Measurements from ENCODE around the gene MBD5.

Gene MBD5

GRCh38 chr2:148028781-148029180, 7.9 kb downstream of the MBD5 start:
- H3K4me3 ChIP-seq (ENCODE audit: low read depth, low read length), result no peak overlapping the region
- CTCF ChIA-PET, result interaction anchor here (1.3 kb wide), 1 partner anchor 481 kb away, joined by 8 read pairs; no protein-coding TSS in a partner anchor
- TF ChIP-seq CTCF (IDR thresholded peaks at IDR 0.05; ENCODE audit: insufficient read depth, low read length, missing control alignments), result no peak
- DNase-seq (ENCODE audit: low read depth, low spot score), result no peak
- POLR2A ChIA-PET, result interaction anchor here (0.8 kb wide), 1 partner anchor 8 kb away, joined by 3 read pairs; the partner anchor contains the start of genes MBD5 and ORC4

DNA sequence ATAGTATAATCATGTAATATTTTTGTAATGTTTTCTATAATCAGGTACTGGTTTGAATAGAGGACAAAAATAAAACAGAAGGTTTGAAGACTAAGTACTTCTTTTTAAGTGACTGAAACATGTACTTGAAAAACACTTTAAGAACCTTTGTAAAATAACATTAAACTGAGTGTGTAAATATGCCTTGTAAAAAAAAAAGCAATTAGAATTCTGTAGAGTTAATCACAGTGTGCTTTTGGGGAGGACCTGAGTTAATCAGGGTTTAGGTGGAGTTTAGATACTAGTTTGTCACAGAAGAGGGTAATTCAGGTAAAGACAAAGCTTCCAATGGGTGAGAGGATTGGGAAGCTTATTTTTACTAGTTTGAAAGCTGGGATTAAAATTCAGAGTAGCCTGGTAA, 10.3 kb downstream of the MBD5 start:
- ChIA-PET CTCF (interaction anchor here (1.6 kb wide), 1 partner anchor 9 kb away, joined by 3 read pairs; no protein-coding TSS in a partner anchor), POLR2A (interaction anchor here (1.0 kb wide), 1 partner anchor 10 kb away, joined by 3 read pairs; the partner anchor contains the start of genes MBD5 and ORC4)
- no peak for DNase-seq (ENCODE audit: low read depth, low spot score)
- TF ChIP-seq CTCF (IDR thresholded peaks at IDR 0.05; ENCODE audit: insufficient read depth, low read length, missing control alignments), result no peak
- H3K4me3 ChIP-seq (ENCODE audit: low read depth, low read length), result no peak overlapping the region

- no peak for TF ChIP-seq CTCF (IDR thresholded peaks at IDR 0.05; ENCODE audit: insufficient read depth, low read length, missing control alignments)
- ChIA-PET CTCF (interaction anchor here (1.0 to 1.6 kb wide), 2 partner anchors 10 to 477 kb away, joined by 3 read pairs; no protein-coding TSS in a partner anchor), POLR2A (interaction anchor here (1.0 kb wide), 1 partner anchor 11 kb away, joined by 3 read pairs; the partner anchor contains the start of genes MBD5 and ORC4)
- no peak overlapping the region for H3K4me3 ChIP-seq (ENCODE audit: low read depth, low read length)
- DNase-seq (ENCODE audit: low read depth, low spot score), result no peak
Observed at GRCh38 chr2:148032215-148032614, 11.3 kb downstream of the MBD5 start.

- ChIA-PET POLR2A (no interaction called here), CTCF (interaction anchor here (1.3 kb wide), 1 partner anchor 19 kb away, joined by 3 read pairs; the partner anchor contains the start of genes MBD5 and ORC4)
- DNase-seq (ENCODE audit: low read depth, low spot score), result no peak
- H3K4me3 ChIP-seq (ENCODE audit: low read depth, low read length), result no peak overlapping the region
- TF ChIP-seq CTCF (IDR thresholded peaks at IDR 0.05; ENCODE audit: insufficient read depth, low read length, missing control alignments), result no peak
Observed at GRCh38 chr2:148039783-148040182, 18.9 kb downstream of the MBD5 start.

DNA sequence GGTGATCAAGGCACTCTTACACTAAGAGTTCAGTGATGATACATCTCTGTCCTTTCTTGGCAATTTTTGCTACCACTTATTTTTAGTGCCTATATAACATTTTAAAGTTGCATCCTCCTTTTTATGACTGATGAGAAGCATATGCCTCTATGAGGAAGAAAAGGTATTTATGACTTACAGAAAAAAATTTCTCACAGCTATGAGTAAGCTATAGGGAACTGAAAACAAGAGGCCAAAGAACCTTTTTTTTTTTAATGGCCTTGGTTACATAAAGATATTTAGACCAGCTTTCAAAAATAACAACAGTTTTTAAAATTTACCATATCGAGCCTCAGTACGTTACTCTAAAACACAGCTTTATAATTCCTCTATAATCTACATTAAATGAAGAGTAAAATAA, 21.3 kb downstream of the MBD5 start:
- ChIA-PET CTCF (no interaction called here), POLR2A (no interaction called here)
- no peak for TF ChIP-seq CTCF (IDR thresholded peaks at IDR 0.05; ENCODE audit: insufficient read depth, low read length, missing control alignments)
- no peak overlapping the region for H3K4me3 ChIP-seq (ENCODE audit: low read depth, low read length)
- DNase-seq (ENCODE audit: low read depth, low spot score), result peak; percentile 38

DNA sequence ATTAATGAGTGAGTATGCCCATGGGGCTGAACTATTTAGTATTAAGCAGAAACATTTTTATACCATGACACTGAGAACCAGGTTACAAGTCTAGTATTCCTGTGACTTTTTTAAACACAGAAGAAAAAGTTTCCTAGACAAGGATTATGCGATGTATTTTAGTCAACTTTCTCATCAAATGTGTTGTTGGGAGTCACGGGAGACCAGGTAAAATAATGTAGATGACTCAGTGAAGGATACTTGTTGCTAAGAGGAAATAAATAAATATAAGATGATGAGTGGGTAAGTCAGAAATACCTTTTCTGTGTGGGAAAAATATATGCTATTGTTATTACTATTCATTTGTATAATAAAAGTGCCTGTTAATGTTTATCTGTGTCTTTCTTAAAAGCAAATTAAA, 23.4 kb downstream of the MBD5 start:
- no peak overlapping the region for H3K4me3 ChIP-seq (ENCODE audit: low read depth, low read length)
- no peak for DNase-seq (ENCODE audit: low read depth, low spot score)
- POLR2A ChIA-PET, result no interaction called here
- TF ChIP-seq CTCF (IDR thresholded peaks at IDR 0.05; ENCODE audit: insufficient read depth, low read length, missing control alignments), result no peak
- CTCF ChIA-PET, result interaction anchor here (0.8 to 1.2 kb wide), 2 partner anchors 464 to 465 kb away, joined by 3 read pairs; no protein-coding TSS in a partner anchor
